ENCODE data around the gene SPON1. TPM values are rescaled to one million over a fixed set of nuclear protein-coding genes. Genes with fewer than 3 reads are reported as not detected.

The SPON1 gene
- total RNA-seq, 1 experiment from 2014 or later, result 46.9 TPM

GRCh38 chr11:14137284-14137683 is 174.8 kb downstream of the SPON1 start:
- H3K4me1 Mint-ChIP-seq (ENCODE audit: low read depth, unreplicated experiment), result peaks cover 8% of the 10 kb centered on the region
- no peaks in the 10 kb centered on the region for H3K9me3 Mint-ChIP-seq (ENCODE audit: unreplicated experiment)
- POLR2A ChIA-PET, result no interaction called here
- DNase-seq, result no peak
- no peak overlapping the region for H3K27ac Mint-ChIP-seq (ENCODE audit: unreplicated experiment)
- BruUV-seq (replicated peaks), result no TSS peak
- CTCF ChIA-PET, result no interaction called here
- Histone ChIP-seq H3K9me3 (no peaks in the 10 kb centered on the region), H3K4me3 (ENCODE audit: low read depth, low read length) (no peak overlapping the region), H3K36me3 (ENCODE audit: control insufficient read depth, insufficient read depth, low read length) (no peaks in the 10 kb centered on the region), H3K27me3 (replicated peaks; ENCODE audit: control insufficient read depth, insufficient read depth, low read length) (no peaks in the 10 kb centered on the region), H3K4me1 (peaks cover 12% of the 10 kb centered on the region)
- intact Hi-C loops (cut with micrococcal nuclease; ENCODE audit: unreplicated experiment), result no loop called here
- TF ChIP-seq CTCF (IDR thresholded peaks at IDR 0.05; ENCODE audit: insufficient read depth in 1 of 2, low read depth in 1 of 2, low read length in 1 of 2, severe bottlenecking in 1 of 2, unreplicated experiment in 1 of 2), result no peak
- no peak overlapping the region for H3K4me3 Mint-ChIP-seq (ENCODE audit: unreplicated experiment)
- H3K27me3 Mint-ChIP-seq (ENCODE audit: insufficient read depth, unreplicated experiment), result no peaks in the 10 kb centered on the region
- no peaks in the 10 kb centered on the region for H3K36me3 Mint-ChIP-seq (ENCODE audit: insufficient read depth, unreplicated experiment)

- H3K27ac Mint-ChIP-seq (ENCODE audit: unreplicated experiment), result no peak overlapping the region
- DNase-seq, result no peak
- H3K27me3 ChIP-seq (replicated peaks; ENCODE audit: control insufficient read depth, insufficient read depth, low read length), result no peaks in the 10 kb centered on the region
- no peaks in the 10 kb centered on the region for H3K9me3 Mint-ChIP-seq (ENCODE audit: unreplicated experiment)
- ChIA-PET POLR2A (no interaction called here), CTCF (no interaction called here)
- intact Hi-C loops (cut with micrococcal nuclease; ENCODE audit: unreplicated experiment), result loop anchor here (10.0 kb wide), 1 partner anchor 266 kb away; no protein-coding TSS in a partner anchor
- no peaks in the 10 kb centered on the region for H3K27me3 Mint-ChIP-seq (ENCODE audit: insufficient read depth, unreplicated experiment)
- TF ChIP-seq CTCF (IDR thresholded peaks at IDR 0.05; ENCODE audit: insufficient read depth in 1 of 2, low read depth in 1 of 2, low read length in 1 of 2, severe bottlenecking in 1 of 2, unreplicated experiment in 1 of 2), result no peak
- no peaks in the 10 kb centered on the region for H3K9me3 ChIP-seq
- no peaks in the 10 kb centered on the region for H3K4me1 Mint-ChIP-seq (ENCODE audit: low read depth, unreplicated experiment)
- no peaks in the 10 kb centered on the region for H3K36me3 Mint-ChIP-seq (ENCODE audit: insufficient read depth, unreplicated experiment)
- H3K4me1 ChIP-seq, result no peaks in the 10 kb centered on the region
- H3K4me3 Mint-ChIP-seq (ENCODE audit: unreplicated experiment), result no peak overlapping the region
- BruUV-seq (replicated peaks), result no TSS peak
- no peak overlapping the region for H3K4me3 ChIP-seq (ENCODE audit: low read depth, low read length)
- H3K36me3 ChIP-seq (ENCODE audit: control insufficient read depth, insufficient read depth, low read length), result no peaks in the 10 kb centered on the region
Measured at GRCh38 chr11:14140991-14141390, 178.5 kb downstream of the SPON1 start.

- Mint-ChIP-seq H3K36me3 (ENCODE audit: insufficient read depth, unreplicated experiment) (no peaks in the 10 kb centered on the region), H3K9me3 (ENCODE audit: unreplicated experiment) (no peaks in the 10 kb centered on the region), H3K4me1 (ENCODE audit: low read depth, unreplicated experiment) (no peaks in the 10 kb centered on the region), H3K4me3 (ENCODE audit: unreplicated experiment) (no peak overlapping the region), H3K27ac (ENCODE audit: unreplicated experiment) (no peak overlapping the region), H3K27me3 (ENCODE audit: insufficient read depth, unreplicated experiment) (no peaks in the 10 kb centered on the region)
- H3K9me3 ChIP-seq, result no peaks in the 10 kb centered on the region
- TF ChIP-seq CTCF (IDR thresholded peaks at IDR 0.05; ENCODE audit: insufficient read depth in 1 of 2, low read depth in 1 of 2, low read length in 1 of 2, severe bottlenecking in 1 of 2, unreplicated experiment in 1 of 2), result no peak
- H3K36me3 ChIP-seq (ENCODE audit: control insufficient read depth, insufficient read depth, low read length), result no peaks in the 10 kb centered on the region
- no peak overlapping the region for H3K4me3 ChIP-seq (ENCODE audit: low read depth, low read length)
- CTCF ChIA-PET, result no interaction called here
- no peaks in the 10 kb centered on the region for H3K4me1 ChIP-seq
- intact Hi-C loops (cut with micrococcal nuclease; ENCODE audit: unreplicated experiment), result loop anchor here (10.0 kb wide), 1 partner anchor 267 kb away; no protein-coding TSS in a partner anchor
- no peaks in the 10 kb centered on the region for H3K27me3 ChIP-seq (replicated peaks; ENCODE audit: control insufficient read depth, insufficient read depth, low read length)
- BruUV-seq (replicated peaks), result no TSS peak
- no peak for DNase-seq
- POLR2A ChIA-PET, result no interaction called here
Measured at GRCh38 chr11:14141676-14142075, 179.2 kb downstream of the SPON1 start.
